Endothelial cell of umbilical vein (primary cell): ENCODE measurements around the gene EIF3K. TPM values are rescaled to one million over a fixed set of nuclear protein-coding genes. Genes with fewer than 3 reads are reported as not detected.

ENCODE experiments used
- BruUV-seq: library from RNA; stranded (reverse); fragments of 400-500 nt; replicated peaks from 2 replicates; lab custom pipeline; 2021; lab: Mats Ljungman, UMichigan
- CTCF ChIA-PET: fragments of 300-600, 350-600 bp; sonication (Branson Sonifier 250); formaldehyde crosslinking; loops from one replicate; lab custom pipeline; 2021; ENCODE audit warnings: antibody characterized with exemption, inconsistent platforms; lab: Charles Lee
- POLR2A ChIA-PET: fragments of 300-600, 350-600 bp; sonication (Branson Sonifier 250); formaldehyde crosslinking; loops from one replicate; lab custom pipeline; 2021; ENCODE audit warnings: antibody characterized with exemption, inconsistent platforms; lab: Charles Lee
- DNase-seq: peaks from one replicate; pipeline ENCODE4 v3.0.0-alpha.2; 2011; ENCODE audit warnings: low read depth, low spot score
- FAIRE-seq: peaks from 2 replicates; lab custom pipeline; 2011; peaks lifted over from hg19 to GRCh38; lab: Jason Lieb, UNC
- H2AFZ ChIP-seq: 2 replicates; pipeline ENCODE4 v1.6.0; 2012; ENCODE audit warnings: low read depth, low read length, control low read depth, inconsistent platforms
- H3K27ac ChIP-seq: 2 replicates; pipeline ENCODE4 v1.5.1; 2011; ENCODE audit warnings: low read depth, mild to moderate bottlenecking, control low read depth, low read length, moderate library complexity; ENCODE audit not compliant: insufficient read depth
- H3K27me3 ChIP-seq, 2 experiments: 2 replicates each; pipeline versions ENCODE4 v1.6.0 to v1.6.1; 2011; ENCODE audit warnings: low read length in 2 of 2, mixed read lengths in 1 of 2; ENCODE audit not compliant: control insufficient read depth in 2 of 2, insufficient read depth in 2 of 2
- H3K36me3 ChIP-seq, 2 experiments: 2 replicates in 1 of 2; 3 replicates in 1 of 2; pipeline ENCODE4 v1.5.1; 2011; ENCODE audit warnings: low read length in 2 of 2, mild to moderate bottlenecking in 1 of 2, moderate library complexity in 1 of 2; ENCODE audit not compliant: control insufficient read depth in 2 of 2, insufficient read depth in 2 of 2; ENCODE audit errors: extremely low read depth in 1 of 2
- H3K4me1 ChIP-seq: 3 replicates; pipeline ENCODE4 v1.5.1; 2011; ENCODE audit warnings: mild to moderate bottlenecking, low read length; ENCODE audit not compliant: control insufficient read depth, insufficient read depth; ENCODE audit errors: extremely low read depth
- H3K4me2 ChIP-seq: 2 replicates; pipeline ENCODE4 v1.6.1; 2011; ENCODE audit warnings: low read length, control low read depth, mixed read lengths; ENCODE audit not compliant: insufficient read depth
- H3K4me3 ChIP-seq, 3 experiments: fragments of 200-600 bp in 1 of 3; sonication (generic), shearing (Covaris generic) in 1 of 3; replicated peaks in 1 of 3; 2 replicates each; pipeline ENCODE4 v1.5.1; 2011 to 2016; ENCODE audit warnings: control low read depth in 3 of 3, low read length in 3 of 3, mild to moderate bottlenecking in 2 of 3, inconsistent platforms in 1 of 3, low read depth in 1 of 3, moderate library complexity in 1 of 3; ENCODE audit not compliant: insufficient read depth in 1 of 3
- H3K79me2 ChIP-seq: 2 replicates; pipeline ENCODE4 v1.6.0; 2012; ENCODE audit warnings: low read length, inconsistent platforms; ENCODE audit not compliant: control insufficient read depth, insufficient read depth
- H3K9ac ChIP-seq: replicated peaks from 2 replicates; pipeline ENCODE3; 2011; ENCODE audit warnings: low read length, control low read depth; ENCODE audit not compliant: insufficient read depth; ENCODE audit errors: extremely low read depth
- H3K9me1 ChIP-seq: replicated peaks from 3 replicates; pipeline ENCODE4 v1.6.0; 2011; ENCODE audit warnings: mild to moderate bottlenecking, low read length; ENCODE audit not compliant: control insufficient read depth, insufficient read depth; ENCODE audit errors: extremely low read depth
- H3K9me3 ChIP-seq: replicated peaks from 2 replicates; pipeline ENCODE4 v1.5.1; 2012; ENCODE audit warnings: low read length, inconsistent platforms; ENCODE audit not compliant: control insufficient read depth, insufficient read depth
- H4K20me1 ChIP-seq: replicated peaks from 2 replicates; pipeline ENCODE3; 2011; ENCODE audit warnings: mild to moderate bottlenecking, low read length; ENCODE audit not compliant: control insufficient read depth, insufficient read depth; ENCODE audit errors: extremely low read depth
- CTCF ChIP-seq, 2 donors: IDR thresholded peaks; 1 replicate in 1 of 2; 2 replicates in 1 of 2; pipeline ENCODE4 v1.5.1; 2011; ENCODE audit warnings: low read length in 2 of 2, mild to moderate bottlenecking in 2 of 2, moderate library complexity in 2 of 2, control low read depth in 1 of 2, inconsistent platforms in 1 of 2, low read depth in 1 of 2; ENCODE audit not compliant: insufficient read depth in 1 of 2; ENCODE audit errors: extremely low read depth in 1 of 2
- EZH2 ChIP-seq: IDR thresholded peaks from 2 replicates; pipeline ENCODE4 v1.6.1; 2012; ENCODE audit warnings: borderline replicate concordance, low read depth, mild to moderate bottlenecking, moderate library complexity, low read length, inconsistent platforms; ENCODE audit not compliant: severe bottlenecking
- FOS ChIP-seq: IDR thresholded peaks from 2 replicates; pipeline ENCODE4 v1.6.1; 2011; ENCODE audit warnings: mild to moderate bottlenecking, low read length, moderate library complexity, borderline replicate concordance; ENCODE audit not compliant: insufficient read depth
- GATA2 ChIP-seq: IDR thresholded peaks from 2 replicates; pipeline ENCODE4 v1.7.0; 2011; ENCODE audit warnings: low read depth, mild to moderate bottlenecking, moderate library complexity, mixed read lengths, low read length; ENCODE audit not compliant: insufficient read length, insufficient read depth
- JUN ChIP-seq: IDR thresholded peaks from 2 replicates; pipeline ENCODE4 v1.6.1; 2011; ENCODE audit warnings: borderline replicate concordance, low read depth; ENCODE audit not compliant: insufficient read length, insufficient read depth
- MAX ChIP-seq: IDR thresholded peaks from 2 replicates; pipeline ENCODE4 v1.6.1; 2011; ENCODE audit not compliant: insufficient read depth, insufficient read length
- MYC ChIP-seq: IDR thresholded peaks from one replicate; pipeline ENCODE4 v1.6.1; 2011; ENCODE audit warnings: mild to moderate bottlenecking, low read depth, low read length
- POLR2A ChIP-seq: IDR thresholded peaks from 2 replicates; pipeline ENCODE4 v1.6.1; 2012; ENCODE audit warnings: low read depth, mild to moderate bottlenecking, control low read depth, low read length
- POLR2AphosphoS5 ChIP-seq: IDR thresholded peaks from 2 replicates; pipeline ENCODE4 v1.6.1; 2012; ENCODE audit warnings: low read depth, mild to moderate bottlenecking, control low read depth, low read length, moderate library complexity; ENCODE audit not compliant: insufficient read depth
- dilution Hi-C: fragments of 300-500 bp; cut with MboI; formaldehyde crosslinking; loops from one replicate; pipeline ENCODE4 v1.15.0; 2019; ENCODE audit warnings: low sequenced_read_pairs; ENCODE audit not compliant: extremely low pct_ligation_motif_present
- intact Hi-C: fragments of 100-400 bp; cut with micrococcal nuclease; formaldehyde crosslinking; loops from one replicate; pipeline ENCODE4 v1.10.0; 2022
- polyA plus RNA-seq, 4 experiments: library from polyadenylated mRNA; depleted of rRNA in 3 of 4; stranded (reverse) in 3 of 4; unstranded in 1 of 4; fragments of >200 nt; gene quantifications; 2 replicates each; pipeline versions ENCODE4 v1.2.1 to v1.2.3, GENCODE V29; 2011 to 2012; ENCODE audit warnings: missing spikeins in 1 of 4
- total RNA-seq: library from RNA; stranded (reverse); gene quantifications from 2 replicates; pipeline ENCODE4 v1.2.3, GENCODE V29; 2021

Gene EIF3K
- total and polyA plus RNA-seq, 2 donors (not counting 3 experiments of a cell fraction or from before 2014, with no cell fraction given) = 267 to 584 TPM

- Histone ChIP-seq H3K9me1 (no peaks in the 10 kb centered on the region), H3K4me1 (peaks cover 76% of the 10 kb centered on the region), H3K4me3 (no peak overlapping the region), H3K27ac (peak overlapping the region; percentile 95), H3K9ac (peak overlapping the region; percentile 69), H3K4me2 (peak overlapping the region; percentile 66), H3K9me3 (no peaks in the 10 kb centered on the region), H3K79me2 (peaks cover 98% of the 10 kb centered on the region), H3K27me3 (no peaks in the 10 kb centered on the region), H3K36me3 (peaks cover 0 to 3% of the 10 kb centered on the region in 2 experiments), H2AFZ (no peak overlapping the region), H4K20me1 (no peaks in the 10 kb centered on the region)
- ChIA-PET CTCF (interaction anchor here (3.6 kb wide), 1 partner anchor 31 kb away, joined by 13 read pairs; no protein-coding TSS in a partner anchor), POLR2A (interaction anchor here (0.8 to 2.0 kb wide), 3 partner anchors 15 to 18 kb away, joined by 3 to 9 read pairs (median 4); partner anchors contain the start of gene ACTN4)
- TF ChIP-seq JUN = no peak
- no peak for TF ChIP-seq GATA2
- TF ChIP-seq FOS = no peak
- TF ChIP-seq POLR2A = no peak
- no peak for TF ChIP-seq CTCF (IDR thresholded peaks at IDR 0.05; ENCODE audit: extremely low read depth in 1 of 2, insufficient read depth in 1 of 2, low read depth in 1 of 2, low read length in 2 of 2)
- no peak for TF ChIP-seq MAX
- TF ChIP-seq EZH2 = no peak
- no peak for TF ChIP-seq POLR2AphosphoS5
- no peak for TF ChIP-seq MYC
- intact Hi-C loops (no loop called here), dilution Hi-C loops (no loop called here)
- DNase-seq (peak; percentile 21), FAIRE-seq (no peak)
- BruUV-seq = TSS peak; percentile 86
These were observed 46.4 kb downstream of the EIF3K start for GRCh38 chr19:38665219-38665931.
